ELF-1 (cell line): ENCODE results near the gene AGPAT1.
"Not testable (repeated sequence)": the region's sequence is repeated elsewhere in the genome, so short reads cannot be mapped to it uniquely, and the experiment has no call there.

Source experiments
- DNase-seq: peaks from one replicate; pipeline ENCODE4 v3.0.0-alpha.2; 2016; ENCODE audit warnings: low read depth, low spot score

Gene AGPAT1

GRCh38 chr6:32148289-32149091 lies 27.4 kb downstream of the AGPAT1 start:
- DNase-seq = peak; percentile 93

GRCh38 chr6:32147401-32148132 lies 28.3 kb downstream of the AGPAT1 start:
- no peak for DNase-seq

GRCh38 chr6:32146687-32147086 lies 29.2 kb downstream of the AGPAT1 start:
- no peak for DNase-seq

GRCh38 chr6:32146287-32146686 lies 29.6 kb downstream of the AGPAT1 start:
- DNase-seq = no peak

GRCh38 chr6:32144238-32144637 lies 31.6 kb downstream of the AGPAT1 start:
- DNase-seq = not testable (repeated sequence)

- no peak for DNase-seq
These were observed 35.4 kb downstream of the AGPAT1 start for GRCh38 chr6:32140420-32141046.

- DNase-seq = no peak
These were observed 36.3 kb downstream of the AGPAT1 start for GRCh38 chr6:32139590-32139989.

- no peak for DNase-seq
These were observed 38.4 kb downstream of the AGPAT1 start for GRCh38 chr6:32137454-32137853.

- DNase-seq = no peak
These were observed 42.1 kb downstream of the AGPAT1 start for GRCh38 chr6:32133786-32134185.

- no peak for DNase-seq
These were observed 43.8 kb downstream of the AGPAT1 start for GRCh38 chr6:32132110-32132509.

GRCh38 chr6:32131439-32131948 lies 44.4 kb downstream of the AGPAT1 start:
- DNase-seq = no peak

GRCh38 chr6:32129297-32130088 lies 46.4 kb downstream of the AGPAT1 start:
- no peak for DNase-seq

- no peak for DNase-seq
These were observed 47.1 kb downstream of the AGPAT1 start for GRCh38 chr6:32128751-32129296.

- DNase-seq = peak; percentile 97
These were observed 47.9 kb downstream of the AGPAT1 start, which contains the start of gene ATF6B for GRCh38 chr6:32127717-32128592. TSS of gene ATF6B (minus strand) at chr6:32128246. CDS start at chr6:32128207, 39 bp downstream.

GRCh38 chr6:32127409-32127716 lies 48.5 kb downstream of the AGPAT1 start:
- no peak for DNase-seq

- DNase-seq = no peak
These were observed 49.0 kb downstream of the AGPAT1 start for GRCh38 chr6:32126880-32127279.

- DNase-seq = no peak
These were observed 52.2 kb downstream of the AGPAT1 start for GRCh38 chr6:32123681-32124080.

GRCh38 chr6:32120573-32121059 lies 55.3 kb downstream of the AGPAT1 start:
- DNase-seq = no peak

GRCh38 chr6:32118782-32119628 lies 56.9 kb downstream of the AGPAT1 start:
- peak; percentile 87 for DNase-seq
